Brain microvascular endothelial cell (primary cell): ENCODE results near the gene C16orf74.

ENCODE experiments used
- DNase-seq: peaks from one replicate; pipeline ENCODE4 v3.0.0-alpha.2; 2020
- H3K27ac ChIP-seq: fragments of 250-450 bp; sonication (Bioruptor Pico); 2 replicates; pipeline ENCODE4 v1.5.1; 2020; ENCODE audit warnings: mild to moderate bottlenecking, moderate library complexity
- H3K27me3 ChIP-seq: fragments of 250-450 bp; sonication (Bioruptor Pico); replicated peaks from 2 replicates; pipeline ENCODE4 v1.5.1; 2020; ENCODE audit warnings: mild to moderate bottlenecking
- H3K36me3 ChIP-seq: fragments of 250-450 bp; sonication (Bioruptor Pico); replicated peaks from 2 replicates; pipeline ENCODE4 v1.5.1; 2020; ENCODE audit warnings: mild to moderate bottlenecking
- H3K4me3 ChIP-seq: 2 replicates; pipeline ENCODE4 v1.5.1; 2011; ENCODE audit warnings: low read depth, mild to moderate bottlenecking, control low read depth, low read length, moderate library complexity
- CTCF ChIP-seq: IDR thresholded peaks from 2 replicates; pipeline ENCODE4 v1.5.1; 2011; ENCODE audit warnings: low read depth, mild to moderate bottlenecking, moderate library complexity, low read length, control low read depth, inconsistent platforms; ENCODE audit errors: missing control alignments
- in situ Hi-C: cut with HindIII; loops from 2 replicates; pipeline ENCODE4 v1.10.0; 2017; ENCODE audit warnings: low sequenced_read_pairs, low pct_ligation_motif_present

C16orf74 gene

GRCh38 chr16:85796599-85796998 is 45.7 kb upstream of the C16orf74 start:
- Histone ChIP-seq H3K4me3 (no peak overlapping the region), H3K27me3 (no peaks in the 10 kb centered on the region), H3K36me3 (peaks cover 22% of the 10 kb centered on the region), H3K27ac (no peak overlapping the region)
- TF ChIP-seq CTCF, result no peak
- in situ Hi-C loops, result no loop called here
- no peak for DNase-seq

DNA sequence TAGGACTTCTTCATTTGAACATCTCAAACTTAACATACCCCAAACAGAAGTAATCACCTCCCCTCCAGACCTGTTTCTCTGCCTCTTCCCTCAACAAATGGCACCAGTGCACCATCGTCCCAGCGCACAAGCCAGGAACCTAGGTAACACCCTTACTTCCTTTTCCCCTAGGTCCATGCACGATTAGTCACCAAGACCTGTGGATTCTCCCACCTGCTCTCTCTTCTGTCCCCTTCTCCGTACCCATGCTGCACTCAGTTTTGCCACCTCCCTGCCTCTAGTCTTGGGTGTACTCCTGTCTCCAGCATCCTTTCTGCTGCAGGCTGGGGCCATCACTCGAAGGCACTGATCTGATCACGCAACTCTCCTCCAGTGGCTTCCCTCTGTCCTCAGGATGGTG is 45.3 kb upstream of the C16orf74 start:
- no peak for TF ChIP-seq CTCF
- no peaks in the 10 kb centered on the region for H3K27me3 ChIP-seq
- in situ Hi-C loops, result no loop called here
- H3K27ac ChIP-seq, result no peak overlapping the region
- peaks cover 20% of the 10 kb centered on the region for H3K36me3 ChIP-seq
- no peak overlapping the region for H3K4me3 ChIP-seq
- DNase-seq, result no peak

DNA sequence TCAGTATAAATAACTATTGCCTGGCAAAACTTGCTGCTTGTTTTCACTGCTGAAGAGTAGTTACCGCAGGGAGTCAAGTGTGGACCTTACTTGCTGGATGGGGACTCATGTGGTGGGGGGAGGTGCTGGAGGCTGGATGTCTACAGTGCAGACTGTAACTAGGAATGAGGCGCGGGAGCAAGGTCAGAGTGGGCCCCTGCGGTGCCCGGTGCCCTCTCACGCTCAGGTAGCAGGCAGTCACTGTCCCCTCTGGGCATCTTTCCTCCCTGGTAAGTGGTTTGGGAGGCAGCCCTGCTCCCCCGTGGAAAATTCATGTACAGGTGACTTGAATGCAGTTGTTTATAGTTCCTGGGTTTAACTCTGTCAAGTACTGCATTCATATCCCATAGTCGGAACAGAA is 43.8 kb upstream of the C16orf74 start:
- in situ Hi-C loops, result no loop called here
- no peak overlapping the region for H3K27ac ChIP-seq
- TF ChIP-seq CTCF, result no peak
- H3K4me3 ChIP-seq, result no peak overlapping the region
- DNase-seq, result no peak
- H3K36me3 ChIP-seq, result peaks cover 19% of the 10 kb centered on the region
- no peaks in the 10 kb centered on the region for H3K27me3 ChIP-seq

DNA sequence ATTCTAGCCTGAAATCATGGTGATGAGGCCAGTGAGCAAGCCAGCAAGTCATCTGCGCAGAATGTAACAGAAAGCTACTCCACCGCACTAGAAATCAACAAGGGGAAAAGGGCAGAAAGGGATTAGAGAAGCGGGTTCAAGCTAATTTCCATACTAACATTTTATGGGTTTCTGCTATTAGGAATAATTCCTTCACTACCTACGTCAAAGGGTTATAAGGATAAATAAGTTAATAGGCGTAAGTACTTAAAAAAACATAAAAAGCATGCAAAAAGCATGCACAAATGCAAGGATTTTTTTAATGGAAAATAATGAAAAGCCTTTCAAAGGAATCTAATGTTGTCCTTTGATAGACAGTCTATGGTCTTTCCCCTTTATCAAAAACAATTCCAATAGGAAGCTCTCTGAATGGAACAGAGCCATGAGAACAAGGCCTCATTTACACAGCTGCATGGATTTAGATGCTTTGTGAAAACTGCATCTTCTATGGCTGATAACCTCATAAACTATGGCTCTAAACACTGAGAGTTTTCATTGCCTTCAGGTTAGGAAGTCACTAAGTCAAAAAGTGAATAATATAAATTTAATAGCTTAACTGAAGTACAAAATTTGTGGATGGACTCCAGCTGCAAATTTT is 42.9 kb upstream of the C16orf74 start:
- no peak overlapping the region for H3K4me3 ChIP-seq
- in situ Hi-C loops, result no loop called here
- no peak for TF ChIP-seq CTCF
- H3K27ac ChIP-seq, result no peak overlapping the region
- H3K36me3 ChIP-seq, result peaks cover 18% of the 10 kb centered on the region
- H3K27me3 ChIP-seq, result no peaks in the 10 kb centered on the region
- no peak for DNase-seq

GRCh38 chr16:85789773-85790172 is 38.9 kb upstream of the C16orf74 start:
- TF ChIP-seq CTCF, result no peak
- Histone ChIP-seq H3K4me3 (no peak overlapping the region), H3K27ac (no peak overlapping the region), H3K36me3 (peaks cover 29% of the 10 kb centered on the region), H3K27me3 (no peaks in the 10 kb centered on the region)
- no peak for DNase-seq
- in situ Hi-C loops, result no loop called here

DNA sequence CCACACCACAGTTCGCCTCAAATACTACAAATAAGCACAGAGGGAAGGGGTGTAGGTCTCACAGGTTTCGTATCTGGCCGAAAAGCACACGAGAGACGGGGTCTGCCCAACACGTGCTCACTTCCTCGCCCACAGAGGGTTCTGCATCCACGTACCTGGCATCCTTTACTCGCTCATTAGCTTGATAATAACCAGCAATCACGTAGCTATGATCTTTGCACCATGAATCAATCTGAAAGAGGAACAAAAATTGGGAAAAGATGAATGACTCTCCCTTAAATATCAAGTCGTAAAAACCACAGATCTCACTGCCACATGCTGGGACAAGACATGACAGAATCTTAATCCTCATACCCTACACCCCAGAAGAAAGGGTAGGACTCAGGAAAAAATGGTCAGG is 37.9 kb upstream of the C16orf74 start:
- peaks cover 28% of the 10 kb centered on the region for H3K36me3 ChIP-seq
- H3K27ac ChIP-seq, result no peak overlapping the region
- TF ChIP-seq CTCF, result no peak
- no peak overlapping the region for H3K4me3 ChIP-seq
- no peaks in the 10 kb centered on the region for H3K27me3 ChIP-seq
- no peak for DNase-seq
- in situ Hi-C loops, result no loop called here
